Activated T-helper 1 cell treated with anti-CD3 and anti-CD28 coated beads, Interleukin-12 subunit alpha, Interleukin-12 subunit beta, Interleukin-2, Interleukin-4 antibody, amounts not matched to agents 30 ng/mL and 10 ng/mL and 1 ng/mL, durations not matched to agents 14 hours and 24 hours and 36 hours (primary cell): ENCODE data around the gene ENTPD8. TPM values are rescaled to one million over a fixed set of nuclear protein-coding genes. Genes with fewer than 3 reads are reported as not detected.
A peak's percentile ranks its signal among the peaks of the same experiment; 100 is the strongest.

Source experiments
- DNase-seq: peaks from one replicate; pipeline ENCODE4 v3.0.0; 2021; ENCODE audit warnings: low spot score
- H3K27ac Mint-ChIP-seq: one replicate; pipeline ENCODE4 v1.8.0; 2021; ENCODE audit warnings: mild to moderate bottlenecking, mixed read lengths
- H3K27me3 Mint-ChIP-seq: one replicate; pipeline ENCODE4 v1.8.0; 2022; ENCODE audit warnings: mild to moderate bottlenecking, moderate library complexity, mixed read lengths; ENCODE audit not compliant: insufficient read depth
- H3K36me3 Mint-ChIP-seq: one replicate; pipeline ENCODE4 v1.8.0; 2021; ENCODE audit warnings: low read depth, mixed read lengths
- H3K4me1 Mint-ChIP-seq: one replicate; pipeline ENCODE4 v1.8.0; 2021; ENCODE audit warnings: low read depth, mixed read lengths
- H3K4me3 Mint-ChIP-seq: one replicate; pipeline ENCODE4 v1.8.0; 2021; ENCODE audit warnings: mild to moderate bottlenecking, moderate library complexity, mixed read lengths
- H3K9me3 Mint-ChIP-seq: one replicate; pipeline ENCODE4 v1.8.0; 2021; ENCODE audit warnings: mixed read lengths
- intact Hi-C: fragments of 100-400 bp; cut with micrococcal nuclease; formaldehyde crosslinking; loops from one replicate; pipeline ENCODE4 v1.15.1; 2024
- total RNA-seq: library from RNA; stranded (reverse); gene quantifications from 2 replicates; pipeline ENCODE4 v1.2.3, GENCODE V29; 2022

Gene ENTPD8
- not detected in 2 replicates for total RNA-seq

GRCh38 chr9:137441289-137441934 lies at the start of gene ENTPD8:
TSS of gene ENTPD8 (minus strand) at chr9:137441357. CDS start at chr9:137438285, 3,072 bp downstream.
- no peak for DNase-seq
- Mint-ChIP-seq H3K9me3 (no peaks in the 10 kb centered on the region), H3K4me3 (peak within 1 kb of the TSS; percentile 77), H3K27ac (no peak within 1 kb of the TSS), H3K4me1 (peaks cover 13% of the 10 kb centered on the region), H3K36me3 (peaks cover 1% of the 10 kb centered on the region), H3K27me3 (peaks cover 18% of the 10 kb centered on the region)
- intact Hi-C loops = loop anchor here (1.0 kb wide), 1 partner anchor 18 kb away; the partner anchor contains the start of genes EXD3 and NOXA1

GRCh38 chr9:137490532-137491186 lies 49.5 kb upstream of the ENTPD8 start:
- DNase-seq = no peak
- no peaks in the 10 kb centered on the region for H3K36me3 Mint-ChIP-seq
- intact Hi-C loops = no loop called here
- no peaks in the 10 kb centered on the region for H3K4me1 Mint-ChIP-seq
- H3K27ac Mint-ChIP-seq = no peak overlapping the region
- H3K4me3 Mint-ChIP-seq = no peak overlapping the region
- no peaks in the 10 kb centered on the region for H3K27me3 Mint-ChIP-seq
- H3K9me3 Mint-ChIP-seq = no peaks in the 10 kb centered on the region

GRCh38 chr9:137488906-137489305 lies 47.7 kb upstream of the ENTPD8 start:
- no peak overlapping the region for H3K4me3 Mint-ChIP-seq
- no peaks in the 10 kb centered on the region for H3K27me3 Mint-ChIP-seq
- intact Hi-C loops = no loop called here
- no peak for DNase-seq
- no peak overlapping the region for H3K27ac Mint-ChIP-seq
- no peaks in the 10 kb centered on the region for H3K9me3 Mint-ChIP-seq
- no peaks in the 10 kb centered on the region for H3K4me1 Mint-ChIP-seq
- no peaks in the 10 kb centered on the region for H3K36me3 Mint-ChIP-seq

- H3K4me3 Mint-ChIP-seq = no peak overlapping the region
- intact Hi-C loops = no loop called here
- H3K27me3 Mint-ChIP-seq = no peaks in the 10 kb centered on the region
- H3K27ac Mint-ChIP-seq = no peak overlapping the region
- DNase-seq = no peak
- H3K9me3 Mint-ChIP-seq = no peaks in the 10 kb centered on the region
- no peaks in the 10 kb centered on the region for H3K4me1 Mint-ChIP-seq
- no peaks in the 10 kb centered on the region for H3K36me3 Mint-ChIP-seq
Observed at GRCh38 chr9:137488327-137488653, 47.1 kb upstream of the ENTPD8 start.

- no peaks in the 10 kb centered on the region for H3K4me1 Mint-ChIP-seq
- intact Hi-C loops = no loop called here
- H3K9me3 Mint-ChIP-seq = no peaks in the 10 kb centered on the region
- no peak overlapping the region for H3K27ac Mint-ChIP-seq
- no peaks in the 10 kb centered on the region for H3K36me3 Mint-ChIP-seq
- no peaks in the 10 kb centered on the region for H3K27me3 Mint-ChIP-seq
- no peak for DNase-seq
- no peak overlapping the region for H3K4me3 Mint-ChIP-seq
Observed at GRCh38 chr9:137487454-137488326, 46.5 kb upstream of the ENTPD8 start.

- H3K27me3 Mint-ChIP-seq = no peaks in the 10 kb centered on the region
- intact Hi-C loops = no loop called here
- no peaks in the 10 kb centered on the region for H3K36me3 Mint-ChIP-seq
- no peak overlapping the region for H3K27ac Mint-ChIP-seq
- peaks cover 6% of the 10 kb centered on the region for H3K4me1 Mint-ChIP-seq
- no peak overlapping the region for H3K4me3 Mint-ChIP-seq
- DNase-seq = no peak
- H3K9me3 Mint-ChIP-seq = no peaks in the 10 kb centered on the region
Observed at GRCh38 chr9:137486545-137487453, 45.6 kb upstream of the ENTPD8 start.

GRCh38 chr9:137486141-137486490 lies 45.0 kb upstream of the ENTPD8 start:
- intact Hi-C loops = no loop called here
- Mint-ChIP-seq H3K36me3 (no peaks in the 10 kb centered on the region), H3K4me3 (no peak overlapping the region), H3K27ac (no peak overlapping the region), H3K4me1 (peaks cover 12% of the 10 kb centered on the region), H3K9me3 (no peaks in the 10 kb centered on the region), H3K27me3 (no peaks in the 10 kb centered on the region)
- no peak for DNase-seq

- no peak overlapping the region for H3K27ac Mint-ChIP-seq
- H3K36me3 Mint-ChIP-seq = no peaks in the 10 kb centered on the region
- no peak overlapping the region for H3K4me3 Mint-ChIP-seq
- H3K27me3 Mint-ChIP-seq = no peaks in the 10 kb centered on the region
- H3K4me1 Mint-ChIP-seq = peaks cover 12% of the 10 kb centered on the region
- DNase-seq = no peak
- H3K9me3 Mint-ChIP-seq = no peaks in the 10 kb centered on the region
- intact Hi-C loops = no loop called here
Observed at GRCh38 chr9:137485343-137486140, 44.4 kb upstream of the ENTPD8 start.

GRCh38 chr9:137484551-137485315 lies 43.6 kb upstream of the ENTPD8 start:
- peaks cover 12% of the 10 kb centered on the region for H3K4me1 Mint-ChIP-seq
- H3K27ac Mint-ChIP-seq = no peak overlapping the region
- no peak overlapping the region for H3K4me3 Mint-ChIP-seq
- intact Hi-C loops = no loop called here
- no peaks in the 10 kb centered on the region for H3K36me3 Mint-ChIP-seq
- no peaks in the 10 kb centered on the region for H3K9me3 Mint-ChIP-seq
- DNase-seq = no peak
- no peaks in the 10 kb centered on the region for H3K27me3 Mint-ChIP-seq

- peaks cover 12% of the 10 kb centered on the region for H3K4me1 Mint-ChIP-seq
- intact Hi-C loops = no loop called here
- DNase-seq = no peak
- no peak overlapping the region for H3K4me3 Mint-ChIP-seq
- H3K9me3 Mint-ChIP-seq = no peaks in the 10 kb centered on the region
- no peak overlapping the region for H3K27ac Mint-ChIP-seq
- no peaks in the 10 kb centered on the region for H3K36me3 Mint-ChIP-seq
- H3K27me3 Mint-ChIP-seq = no peaks in the 10 kb centered on the region
Observed at GRCh38 chr9:137482094-137482781, 41.1 kb upstream of the ENTPD8 start.
